GM10248 (cell line): ENCODE measurements around the gene AIG1.

ENCODE experiments used
- CTCF ChIA-PET: fragments of 300-600 bp; sonication (Branson Sonifier 250); formaldehyde crosslinking; extraction: SDS; loops from one replicate; lab custom pipeline; 2021; ENCODE audit warnings: antibody characterized with exemption; lab: Yijun Ruan, JAX
- POLR2A ChIA-PET: fragments of 350-650 bp; sonication (Branson Sonifier 250); formaldehyde crosslinking; extraction: SDS; loops from one replicate; lab custom pipeline; 2020; ENCODE audit warnings: antibody characterized with exemption; lab: Yijun Ruan, JAX
- DNase-seq: peaks from one replicate; pipeline ENCODE4 v3.0.0; 2012; ENCODE audit errors: extremely low spot score
- TF ChIP-seq, protein P1 (sequence below): IDR thresholded peaks from 2 replicates; pipeline ENCODE4 v1.5.1; 2012; ENCODE audit warnings: mild to moderate bottlenecking, low read depth; ENCODE audit errors: extremely low read depth, missing control alignments, control extremely low read depth

The AIG1 gene

DNA sequence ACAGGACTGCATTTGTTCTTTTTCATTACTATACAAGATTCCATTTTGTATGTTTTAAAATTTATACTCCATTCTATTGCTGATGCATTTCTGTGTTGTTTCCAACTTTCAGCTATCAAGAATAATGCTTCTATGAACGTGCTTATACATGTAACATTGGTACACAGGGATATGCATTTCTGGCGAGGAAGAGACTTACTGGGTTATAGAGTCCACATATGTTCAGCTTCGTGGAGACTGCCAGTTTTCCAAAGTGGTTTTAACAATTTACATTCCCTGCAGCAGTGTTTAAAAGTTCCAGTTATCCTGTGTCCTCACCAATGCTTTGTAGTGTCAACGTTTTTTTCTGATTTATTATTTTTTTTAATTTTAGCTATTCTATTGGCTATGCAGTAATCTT is 48.5 kb downstream of the AIG1 start:
- ChIA-PET POLR2A (no interaction called here), CTCF (interaction anchor here (0.5 to 1.8 kb wide), 5 partner anchors 10 to 633 kb away, joined by 3 to 13 read pairs (median 3); no protein-coding TSS in a partner anchor)
- TF ChIP-seq, protein P1, sequence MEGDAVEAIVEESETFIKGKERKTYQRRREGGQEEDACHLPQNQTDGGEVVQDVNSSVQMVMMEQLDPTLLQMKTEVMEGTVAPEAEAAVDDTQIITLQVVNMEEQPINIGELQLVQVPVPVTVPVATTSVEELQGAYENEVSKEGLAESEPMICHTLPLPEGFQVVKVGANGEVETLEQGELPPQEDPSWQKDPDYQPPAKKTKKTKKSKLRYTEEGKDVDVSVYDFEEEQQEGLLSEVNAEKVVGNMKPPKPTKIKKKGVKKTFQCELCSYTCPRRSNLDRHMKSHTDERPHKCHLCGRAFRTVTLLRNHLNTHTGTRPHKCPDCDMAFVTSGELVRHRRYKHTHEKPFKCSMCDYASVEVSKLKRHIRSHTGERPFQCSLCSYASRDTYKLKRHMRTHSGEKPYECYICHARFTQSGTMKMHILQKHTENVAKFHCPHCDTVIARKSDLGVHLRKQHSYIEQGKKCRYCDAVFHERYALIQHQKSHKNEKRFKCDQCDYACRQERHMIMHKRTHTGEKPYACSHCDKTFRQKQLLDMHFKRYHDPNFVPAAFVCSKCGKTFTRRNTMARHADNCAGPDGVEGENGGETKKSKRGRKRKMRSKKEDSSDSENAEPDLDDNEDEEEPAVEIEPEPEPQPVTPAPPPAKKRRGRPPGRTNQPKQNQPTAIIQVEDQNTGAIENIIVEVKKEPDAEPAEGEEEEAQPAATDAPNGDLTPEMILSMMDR = no peak
- DNase-seq = no peak

GRCh38 chr6:143110572-143110971 is 49.9 kb downstream of the AIG1 start:
- CTCF ChIA-PET = interaction anchor here (1.3 to 1.8 kb wide), 2 partner anchors 12 to 20 kb away, joined by 3 to 13 read pairs; no protein-coding TSS in a partner anchor
- TF ChIP-seq, protein P1 = no peak
- POLR2A ChIA-PET = no interaction called here
- no peak for DNase-seq

DNA sequence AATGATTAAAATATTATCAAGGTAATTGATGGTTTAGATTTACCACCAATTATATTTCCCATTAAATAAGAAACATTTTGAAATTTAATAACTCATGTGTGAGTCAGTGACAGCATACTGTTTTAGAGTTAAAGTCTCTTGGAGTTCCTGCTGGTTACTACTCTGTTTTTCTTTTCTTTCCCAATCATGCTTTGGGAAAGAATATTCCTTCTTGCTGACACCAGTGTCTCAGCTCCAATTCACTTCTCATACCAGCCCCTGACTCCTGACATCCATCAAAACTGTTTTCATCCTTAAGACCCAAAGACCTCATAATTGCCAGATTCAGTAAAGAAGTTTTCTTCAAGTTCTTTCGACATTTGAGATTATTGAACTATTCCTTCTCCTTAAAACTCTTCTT is 50.3 kb downstream of the AIG1 start:
- no peak for DNase-seq
- CTCF ChIA-PET = no interaction called here
- POLR2A ChIA-PET = no interaction called here
- TF ChIP-seq, protein P1 = no peak

DNA sequence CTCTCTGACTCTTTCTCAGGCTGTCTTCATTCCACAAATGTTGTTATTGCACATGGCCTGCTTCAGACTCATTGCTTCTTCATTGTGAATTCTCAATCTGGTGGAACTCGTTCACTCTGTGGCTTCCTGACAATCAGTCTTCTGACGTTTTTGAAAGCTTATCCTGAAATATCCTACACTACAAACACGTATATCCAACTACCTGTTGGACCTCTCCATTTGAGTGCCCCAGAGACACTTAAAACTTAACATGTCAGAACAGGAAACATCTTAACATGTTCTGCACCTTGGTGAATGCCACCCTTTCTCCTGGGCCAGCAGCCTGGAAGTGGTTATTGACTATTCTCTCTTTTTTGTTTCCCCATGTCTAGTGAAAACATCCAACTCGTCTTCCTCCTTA is 50.8 kb downstream of the AIG1 start:
- ChIA-PET POLR2A (no interaction called here), CTCF (interaction anchor here (1.0 kb wide), 1 partner anchor 13 kb away, joined by 3 read pairs; no protein-coding TSS in a partner anchor)
- no peak for DNase-seq
- TF ChIP-seq, protein P1 = no peak

DNA sequence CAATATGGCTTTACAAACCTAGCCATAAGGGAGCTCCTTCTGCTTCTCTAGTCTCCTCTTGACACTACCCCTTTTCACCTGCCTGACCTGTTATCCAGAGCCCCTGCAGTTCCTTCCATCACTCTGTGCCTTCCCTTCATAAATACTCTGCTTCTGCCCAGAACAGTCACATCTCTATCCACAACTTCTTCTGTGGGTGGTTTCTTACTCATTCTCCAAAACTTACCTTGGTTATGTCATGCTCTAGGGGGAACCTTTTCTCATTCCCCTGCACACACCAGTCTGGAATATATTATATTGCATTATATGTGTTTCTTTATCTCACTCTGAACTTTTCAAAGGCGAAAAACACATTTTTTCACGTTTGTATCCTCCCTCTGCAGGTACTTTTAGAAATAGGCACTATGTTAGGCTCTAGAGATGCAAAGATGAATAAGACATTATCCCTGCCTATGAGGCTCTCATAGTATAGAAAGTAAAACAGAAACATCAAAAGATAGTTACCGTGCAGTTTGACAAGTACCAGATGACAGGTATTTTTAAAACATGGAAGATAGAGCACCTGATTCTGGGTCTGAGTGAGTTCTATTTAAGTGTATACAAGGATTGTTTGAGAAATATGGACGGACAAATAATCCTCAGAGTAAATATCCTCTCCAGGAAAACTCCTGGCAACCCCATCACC is 51.5 kb downstream of the AIG1 start:
- CTCF ChIA-PET = interaction anchor here (0.9 to 1.0 kb wide), 2 partner anchors 14 to 65 kb away, joined by 3 read pairs; no protein-coding TSS in a partner anchor

GRCh38 chr6:143112837-143113236 is 52.1 kb downstream of the AIG1 start:
- TF ChIP-seq, protein P1 = no peak
- ChIA-PET CTCF (interaction anchor here (0.9 to 1.0 kb wide), 2 partner anchors 8 to 66 kb away, joined by 3 read pairs; no protein-coding TSS in a partner anchor), POLR2A (no interaction called here)
- DNase-seq = no peak

More for the DNA sequence above, 51.5 kb downstream of the AIG1 start:
- peak; percentile 17 for DNase-seq
- POLR2A ChIA-PET = no interaction called here
- TF ChIP-seq, protein P1 = no peak
